Loucy (cell line): ENCODE measurements around the gene RDH12.

Experiments used
- H2AFZ ChIP-seq: fragments of 200-600 bp; sonication (generic); 2 replicates; pipeline ENCODE4 v1.6.0; 2016; ENCODE audit warnings: antibody characterized with exemption, mild to moderate bottlenecking, low read length, moderate library complexity
- H3F3A ChIP-seq: fragments of 200-600 bp; 2 replicates; pipeline ENCODE4 v1.6.0; 2016; ENCODE audit warnings: antibody characterized with exemption, low read depth, mild to moderate bottlenecking
- H3K27me3 ChIP-seq: fragments of 200-600 bp; sonication (generic); 2 replicates; pipeline ENCODE4 v1.6.1; 2014; ENCODE audit warnings: low read length, mild to moderate bottlenecking; ENCODE audit not compliant: insufficient read depth, poor library complexity, severe bottlenecking
- H3K36me3 ChIP-seq: fragments of 200-600 bp; sonication (generic); 2 replicates; pipeline ENCODE4 v1.6.1; 2016; ENCODE audit warnings: low read length; ENCODE audit not compliant: insufficient read depth
- H3K4me1 ChIP-seq: fragments of 200-600 bp; sonication (generic); 2 replicates; pipeline ENCODE4 v1.5.1; 2014; ENCODE audit warnings: low read length, mild to moderate bottlenecking; ENCODE audit not compliant: insufficient read depth, poor library complexity, severe bottlenecking
- H3K4me2 ChIP-seq: fragments of 200-600 bp; sonication (generic); 2 replicates; pipeline ENCODE4 v1.6.0; 2014; ENCODE audit warnings: antibody characterized with exemption, low read length, low read depth, mild to moderate bottlenecking; ENCODE audit not compliant: poor library complexity, severe bottlenecking
- H3K4me3 ChIP-seq: fragments of 200-600 bp; sonication (generic); 2 replicates; pipeline ENCODE4 v1.5.1; 2014; ENCODE audit warnings: low read length, mild to moderate bottlenecking, mixed read lengths; ENCODE audit not compliant: poor library complexity, severe bottlenecking
- H3K79me2 ChIP-seq: fragments of 200-600 bp; sonication (generic); 2 replicates; pipeline ENCODE4 v1.6.1; 2014; ENCODE audit warnings: low read length; ENCODE audit not compliant: insufficient read depth
- H3K9ac ChIP-seq: fragments of 200-600 bp; sonication (generic); 2 replicates; pipeline ENCODE4 v1.6.0; 2014; ENCODE audit warnings: mild to moderate bottlenecking, low read depth, low read length, moderate library complexity; ENCODE audit not compliant: poor library complexity, severe bottlenecking
- H3K9me2 ChIP-seq: fragments of 200-600 bp; sonication (generic); replicated peaks from 2 replicates; pipeline ENCODE4 v1.6.1; 2016; ENCODE audit warnings: low read depth, low read length, mixed read lengths
- H3K9me3 ChIP-seq: fragments of 200-600 bp; sonication (generic); 2 replicates; pipeline ENCODE4 v1.6.1; 2014; ENCODE audit warnings: mild to moderate bottlenecking, antibody characterized with exemption, low read length, low read depth; ENCODE audit not compliant: insufficient read depth
- H4K20me1 ChIP-seq: fragments of 200-600 bp; sonication (generic); 2 replicates; pipeline ENCODE4 v1.6.0; 2014; ENCODE audit warnings: antibody characterized with exemption, low read length, mild to moderate bottlenecking; ENCODE audit not compliant: insufficient read depth, poor library complexity, severe bottlenecking
- CTCF ChIP-seq: fragments of 200-600 bp; sonication (generic); conservative IDR thresholded peaks from 2 replicates; pipeline ENCODE4 v1.5.1; 2014; ENCODE audit warnings: mild to moderate bottlenecking, antibody characterized with exemption, low read length
- EZH2phosphoT487 ChIP-seq: fragments of 200-600 bp; IDR thresholded peaks from 2 replicates; pipeline ENCODE4 v1.6.1; 2018; ENCODE audit warnings: antibody characterized with exemption, mild to moderate bottlenecking, moderate library complexity, borderline replicate concordance

Gene RDH12

GRCh38 chr14:67768219-67768618, 66.5 kb downstream of the RDH12 start:
- no peak overlapping the region for H2AFZ ChIP-seq
- peaks cover 38% of the 10 kb centered on the region; the same call in 1 of the 2 replicates for H3K36me3 ChIP-seq
- no peaks in the 10 kb centered on the region for H3K9me3 ChIP-seq
- no peak overlapping the region for H3K9ac ChIP-seq
- TF ChIP-seq CTCF (no peak), EZH2phosphoT487 (no peak)
- no peaks in the 10 kb centered on the region for H3K79me2 ChIP-seq
- H4K20me1 ChIP-seq, result no peaks in the 10 kb centered on the region
- H3K4me3 ChIP-seq, result no peak overlapping the region
- no peaks in the 10 kb centered on the region for H3K4me1 ChIP-seq
- H3K4me2 ChIP-seq, result no peak overlapping the region
- H3K27me3 ChIP-seq, result no peaks in the 10 kb centered on the region
- no peaks in the 10 kb centered on the region for H3K9me2 ChIP-seq
- no peaks in the 10 kb centered on the region for H3F3A ChIP-seq

GRCh38 chr14:67773844-67774377, 72.2 kb downstream of the RDH12 start:
- Histone ChIP-seq H3K9me3 (no peaks in the 10 kb centered on the region), H3K27me3 (no peaks in the 10 kb centered on the region), H3K9ac (no peak overlapping the region), H3K36me3 (peaks cover 40% of the 10 kb centered on the region; the same call in 1 of the 2 replicates), H3K4me3 (no peak overlapping the region), H4K20me1 (no peaks in the 10 kb centered on the region), H3K4me2 (no peak overlapping the region), H3K9me2 (no peaks in the 10 kb centered on the region), H3K4me1 (no peaks in the 10 kb centered on the region), H3F3A (no peaks in the 10 kb centered on the region), H3K79me2 (no peaks in the 10 kb centered on the region), H2AFZ (no peak overlapping the region)
- TF ChIP-seq EZH2phosphoT487 (no peak), CTCF (no peak)

GRCh38 chr14:67776653-67777322, 75.1 kb downstream of the RDH12 start:
- no peaks in the 10 kb centered on the region for H3K79me2 ChIP-seq
- H3F3A ChIP-seq, result no peaks in the 10 kb centered on the region
- no peaks in the 10 kb centered on the region for H3K4me1 ChIP-seq
- H3K27me3 ChIP-seq, result no peaks in the 10 kb centered on the region
- no peak overlapping the region for H3K9ac ChIP-seq
- TF ChIP-seq EZH2phosphoT487, result no peak
- no peak for TF ChIP-seq CTCF
- no peak overlapping the region for H2AFZ ChIP-seq
- peaks cover 23% of the 10 kb centered on the region; the same call in 1 of the 2 replicates for H3K36me3 ChIP-seq
- H3K9me3 ChIP-seq, result no peaks in the 10 kb centered on the region
- no peak overlapping the region for H3K4me3 ChIP-seq
- H4K20me1 ChIP-seq, result no peaks in the 10 kb centered on the region
- no peak overlapping the region for H3K4me2 ChIP-seq
- H3K9me2 ChIP-seq, result no peaks in the 10 kb centered on the region
